Kidney epithelial cell (primary cell): ENCODE measurements around the gene RBM39. TPM values are rescaled to one million over a fixed set of nuclear protein-coding genes. Genes with fewer than 3 reads are reported as not detected.
"Not testable (repeated sequence)": the region's sequence is repeated elsewhere in the genome, so short reads cannot be mapped to it uniquely, and the experiment has no call there.

Experiments used
- DNase-seq: peaks from one replicate; pipeline ENCODE4 v3.0.0-alpha.2; 2010; ENCODE audit warnings: low read depth
- H3K27me3 ChIP-seq: 2 replicates; pipeline ENCODE4 v1.6.0; 2011; ENCODE audit warnings: low read length; ENCODE audit not compliant: control insufficient read depth, insufficient read depth
- H3K36me3 ChIP-seq: 2 replicates; pipeline ENCODE4 v1.5.1; 2011; ENCODE audit warnings: low read length; ENCODE audit not compliant: control insufficient read depth, insufficient read depth
- H3K4me3 ChIP-seq: 2 replicates; pipeline ENCODE4 v1.5.1; 2011; ENCODE audit warnings: low read depth, mild to moderate bottlenecking, control low read depth, low read length
- total RNA-seq: library from RNA; depleted of rRNA; stranded (reverse); fragments of >200 nt; gene quantifications from 2 replicates; pipeline ENCODE4 v1.2.3, GENCODE V29; 2015
- TF ChIP-seq, protein P1 (sequence below): IDR thresholded peaks from 2 replicates; pipeline ENCODE4 v1.5.1; 2011; ENCODE audit warnings: mild to moderate bottlenecking, moderate library complexity, low read length, control low read depth, inconsistent platforms; ENCODE audit not compliant: insufficient read depth, poor library complexity, severe bottlenecking

The RBM39 gene
- total RNA-seq, 1 donor from 2014 or later = 204 TPM

DNA sequence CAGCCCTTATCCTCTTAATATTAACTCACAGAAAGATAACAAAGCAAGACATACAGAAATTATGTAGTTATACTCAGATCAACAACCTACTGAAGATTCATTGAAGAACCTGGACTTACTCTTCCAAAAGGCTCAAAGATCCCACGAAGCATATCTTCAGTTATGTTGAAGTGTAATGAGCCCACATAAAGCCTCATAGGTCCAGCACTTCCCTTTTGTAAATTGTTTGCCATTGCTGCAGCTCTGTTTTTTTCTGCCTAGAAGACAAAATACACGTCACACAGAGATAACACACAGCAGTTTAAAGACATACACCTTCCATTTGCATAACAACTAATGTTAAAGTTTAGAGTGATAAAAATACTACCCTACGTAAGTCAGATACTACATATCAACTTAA is 20.4 kb downstream of the RBM39 start:
- Histone ChIP-seq H3K27me3 (no peaks in the 10 kb centered on the region), H3K36me3 (peaks cover 13% of the 10 kb centered on the region), H3K4me3 (no peak overlapping the region)
- no peak for DNase-seq
- TF ChIP-seq, protein P1, sequence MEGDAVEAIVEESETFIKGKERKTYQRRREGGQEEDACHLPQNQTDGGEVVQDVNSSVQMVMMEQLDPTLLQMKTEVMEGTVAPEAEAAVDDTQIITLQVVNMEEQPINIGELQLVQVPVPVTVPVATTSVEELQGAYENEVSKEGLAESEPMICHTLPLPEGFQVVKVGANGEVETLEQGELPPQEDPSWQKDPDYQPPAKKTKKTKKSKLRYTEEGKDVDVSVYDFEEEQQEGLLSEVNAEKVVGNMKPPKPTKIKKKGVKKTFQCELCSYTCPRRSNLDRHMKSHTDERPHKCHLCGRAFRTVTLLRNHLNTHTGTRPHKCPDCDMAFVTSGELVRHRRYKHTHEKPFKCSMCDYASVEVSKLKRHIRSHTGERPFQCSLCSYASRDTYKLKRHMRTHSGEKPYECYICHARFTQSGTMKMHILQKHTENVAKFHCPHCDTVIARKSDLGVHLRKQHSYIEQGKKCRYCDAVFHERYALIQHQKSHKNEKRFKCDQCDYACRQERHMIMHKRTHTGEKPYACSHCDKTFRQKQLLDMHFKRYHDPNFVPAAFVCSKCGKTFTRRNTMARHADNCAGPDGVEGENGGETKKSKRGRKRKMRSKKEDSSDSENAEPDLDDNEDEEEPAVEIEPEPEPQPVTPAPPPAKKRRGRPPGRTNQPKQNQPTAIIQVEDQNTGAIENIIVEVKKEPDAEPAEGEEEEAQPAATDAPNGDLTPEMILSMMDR = no peak

DNA sequence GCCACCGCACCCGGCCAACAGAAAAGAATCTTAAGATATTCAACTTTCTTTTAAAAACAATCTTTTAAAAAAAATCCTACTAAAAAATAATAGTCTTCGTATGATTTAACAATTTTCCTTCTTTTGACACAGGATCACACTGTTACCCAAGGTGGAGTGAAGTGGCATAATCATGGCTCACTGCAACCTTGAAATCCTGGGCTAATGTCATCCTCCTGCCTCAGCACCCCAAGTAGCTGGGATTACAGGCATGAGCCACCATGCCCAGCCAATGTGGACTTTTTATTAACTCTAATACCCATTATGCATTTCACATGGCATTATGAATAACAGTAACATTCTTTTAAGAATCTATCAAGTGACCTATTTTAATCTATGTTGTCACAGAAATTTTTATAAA is 20.8 kb downstream of the RBM39 start:
- DNase-seq = no peak
- Histone ChIP-seq H3K36me3 (peaks cover 13% of the 10 kb centered on the region), H3K27me3 (no peaks in the 10 kb centered on the region), H3K4me3 (no peak overlapping the region)
- TF ChIP-seq, protein P1 = no peak

DNA sequence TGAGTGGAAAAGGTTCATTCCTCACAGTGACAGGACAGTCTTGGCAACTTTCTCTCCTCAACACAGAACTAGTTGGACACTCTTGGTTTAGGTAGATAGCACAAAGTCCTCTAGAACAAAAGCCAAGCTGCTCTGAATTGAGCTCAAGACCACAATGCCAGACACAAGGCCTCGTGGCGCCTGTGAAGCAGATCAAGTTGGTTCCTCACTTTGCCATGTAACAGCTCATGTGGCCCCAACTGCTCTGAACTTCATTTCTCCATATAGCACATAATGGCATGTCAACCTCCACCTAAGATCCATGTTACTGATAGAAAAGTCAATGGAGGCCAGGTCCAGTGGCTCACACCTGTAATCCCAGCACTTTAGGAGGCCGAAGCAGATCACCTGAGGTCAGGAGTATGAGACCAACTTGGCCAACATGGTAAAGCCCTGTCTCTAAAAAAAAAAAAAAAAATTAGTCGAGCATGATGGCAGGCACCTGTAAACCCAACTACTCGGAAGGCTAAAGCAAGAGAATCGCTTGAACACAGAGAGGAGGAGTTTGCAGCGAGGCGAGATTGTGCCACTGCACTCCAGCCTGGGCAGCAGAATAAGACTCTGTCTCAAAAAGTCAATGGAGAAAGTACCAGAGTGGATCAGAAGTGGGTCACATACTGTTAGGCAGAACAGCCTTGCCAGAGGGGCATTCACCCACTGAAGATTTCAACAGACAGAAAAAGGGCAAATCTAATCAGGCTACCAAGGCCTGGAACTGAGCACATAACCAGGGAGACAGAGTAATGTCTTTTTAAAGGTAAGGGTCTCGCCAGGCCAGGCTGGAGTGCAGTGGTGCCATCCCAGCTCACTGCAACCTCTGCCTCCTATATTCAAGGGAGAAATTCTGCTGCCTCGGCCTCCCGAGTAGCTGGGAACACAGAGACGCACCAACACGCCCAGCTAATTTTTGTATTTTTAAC is 21.6 kb downstream of the RBM39 start:
- TF ChIP-seq, protein P1 = no peak
- Histone ChIP-seq H3K36me3 (peaks cover 13% of the 10 kb centered on the region), H3K27me3 (no peaks in the 10 kb centered on the region), H3K4me3 (no peak overlapping the region)
- DNase-seq = no peak

DNA sequence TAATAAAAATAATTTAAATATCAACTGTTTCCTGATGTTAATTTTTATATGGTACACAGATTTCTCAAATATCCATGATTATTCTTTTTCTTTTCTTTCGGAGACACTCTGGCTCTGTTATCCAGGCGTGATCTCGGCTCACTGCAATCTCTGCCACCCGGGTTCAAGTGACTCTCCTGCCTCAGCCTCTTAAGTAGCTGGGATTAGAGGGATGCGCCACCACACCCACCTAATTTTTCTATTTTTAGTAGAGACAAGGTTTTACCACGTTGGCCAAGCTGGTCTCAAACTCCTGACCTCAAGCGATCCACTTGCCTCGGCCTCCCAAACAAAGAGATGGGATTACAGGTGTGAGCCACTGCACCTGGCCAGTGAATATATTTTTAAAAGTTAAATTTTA is 22.3 kb downstream of the RBM39 start:
- H3K27me3 ChIP-seq = no peaks in the 10 kb centered on the region
- TF ChIP-seq, protein P1 = no peak
- no peak for DNase-seq
- no peak overlapping the region for H3K4me3 ChIP-seq
- peaks cover 13% of the 10 kb centered on the region for H3K36me3 ChIP-seq

DNA sequence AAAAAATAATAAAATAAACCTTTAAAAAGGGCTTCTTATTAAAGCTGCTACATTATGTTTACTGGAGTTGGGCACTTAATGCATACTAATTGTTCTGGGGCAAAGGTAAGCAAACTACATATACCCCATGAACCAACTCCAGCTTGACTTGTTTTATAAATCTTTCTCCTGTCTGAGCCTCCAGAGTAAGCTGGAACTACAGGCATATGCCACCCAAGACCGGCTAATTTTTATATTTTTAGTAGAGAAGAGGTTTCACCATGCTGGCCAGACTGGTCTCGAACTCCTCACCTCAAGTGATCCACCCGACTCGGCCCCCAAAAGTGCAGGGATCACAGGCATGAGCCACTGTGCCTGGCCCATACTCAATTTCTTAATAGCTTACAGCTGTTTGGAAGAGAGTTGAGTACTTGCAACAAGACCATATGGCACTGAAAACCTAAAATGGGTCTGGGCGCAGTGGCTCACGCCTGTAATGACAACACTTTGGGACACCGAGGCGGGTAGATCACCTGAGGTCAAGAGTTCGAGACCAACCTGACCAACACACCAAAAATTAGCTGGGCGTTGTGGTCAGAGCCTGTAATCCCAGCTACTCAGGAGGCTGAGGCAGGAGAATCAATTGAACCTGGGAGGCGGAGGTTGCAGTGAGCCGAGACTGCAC is 23.0 kb downstream of the RBM39 start:
- Histone ChIP-seq H3K36me3 (peaks cover 13% of the 10 kb centered on the region), H3K27me3 (no peaks in the 10 kb centered on the region)

DNA sequence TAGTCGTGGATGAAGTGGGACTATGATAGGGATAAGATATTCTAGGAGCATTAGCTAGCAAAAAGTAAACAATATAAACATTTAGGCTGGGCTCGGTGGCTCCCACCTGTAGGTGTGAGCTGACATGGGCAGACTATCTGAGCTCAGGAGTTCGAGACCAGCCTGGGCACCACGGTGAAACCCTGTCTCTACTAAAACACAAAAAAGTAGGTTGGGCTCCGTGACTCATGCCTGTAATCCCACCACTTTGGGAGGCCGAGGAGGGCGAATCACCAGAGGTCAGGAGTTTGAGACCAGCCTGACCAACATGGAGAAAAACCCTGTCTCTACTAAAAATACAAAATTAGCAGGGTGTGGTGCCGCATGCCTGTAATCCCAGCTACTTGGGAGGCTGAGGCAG is 23.7 kb downstream of the RBM39 start:
- peaks cover 13% of the 10 kb centered on the region for H3K36me3 ChIP-seq
- not testable (repeated sequence) for DNase-seq, H3K27me3 ChIP-seq, H3K4me3 ChIP-seq

More for the DNA sequence above, 23.0 kb downstream of the RBM39 start:
- TF ChIP-seq, protein P1 = no peak
- no peak overlapping the region for H3K4me3 ChIP-seq
- no peak for DNase-seq
